Activated naive CD8-positive, alpha-beta T cell treated with anti-CD3 and anti-CD28 coated beads, Interleukin-2, amount 50 U/mL, for 24 hours (primary cell): ENCODE results near the gene PIPOX.

Experiments used
- ATAC-seq: fragments of 150-1000 bp; cut with Tn5 transposase; one replicate; pipeline ENCODE4 v1.10.0; 2021
- DNase-seq: peaks from one replicate; pipeline ENCODE4 v3.0.0; 2021
- H3K27ac Mint-ChIP-seq: one replicate; pipeline ENCODE4 v1.8.0; 2021; ENCODE audit warnings: mild to moderate bottlenecking, mixed read lengths
- H3K27me3 Mint-ChIP-seq: one replicate; pipeline ENCODE4 v1.8.0; 2021; ENCODE audit warnings: mixed read lengths
- H3K36me3 Mint-ChIP-seq: one replicate; pipeline ENCODE4 v1.8.0; 2021; ENCODE audit warnings: low read depth, mixed read lengths
- H3K4me1 Mint-ChIP-seq: one replicate; pipeline ENCODE4 v1.8.0; 2021; ENCODE audit warnings: mixed read lengths
- H3K4me3 Mint-ChIP-seq: one replicate; pipeline ENCODE4 v1.8.0; 2021; ENCODE audit warnings: mild to moderate bottlenecking, moderate library complexity, mixed read lengths
- H3K9me3 Mint-ChIP-seq: one replicate; pipeline ENCODE4 v1.8.0; 2021; ENCODE audit warnings: mixed read lengths

The PIPOX gene

DNA sequence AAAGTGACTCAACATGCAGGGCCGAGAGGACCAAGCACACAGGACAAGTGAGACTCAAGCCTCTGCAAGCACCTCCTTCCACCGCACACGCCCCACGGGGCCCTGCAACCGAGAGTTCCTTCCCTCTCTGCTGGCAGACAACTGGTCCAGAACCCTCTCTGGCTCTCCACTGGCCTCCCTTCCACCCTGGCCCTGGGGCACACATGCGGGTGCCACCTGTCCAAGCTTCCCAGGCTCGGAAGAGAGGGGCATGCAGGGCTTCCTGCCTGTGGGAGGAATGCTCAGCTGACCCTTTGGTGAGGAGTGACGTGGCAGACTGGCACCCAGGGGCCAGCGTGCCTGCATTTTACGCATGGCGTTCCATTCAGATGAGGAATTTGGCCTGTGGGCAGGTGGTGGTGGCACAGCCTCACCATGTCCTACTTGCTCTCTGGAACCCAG, 59.8 kb downstream of the PIPOX start:
- no peak for DNase-seq
- H3K9me3 Mint-ChIP-seq = no peaks in the 10 kb centered on the region
- ATAC-seq = no peak
- peaks cover 5% of the 10 kb centered on the region for H3K36me3 Mint-ChIP-seq
- no peak overlapping the region for H3K27ac Mint-ChIP-seq
- no peaks in the 10 kb centered on the region for H3K27me3 Mint-ChIP-seq
- H3K4me3 Mint-ChIP-seq = no peak overlapping the region
- H3K4me1 Mint-ChIP-seq = peaks cover 5% of the 10 kb centered on the region

DNA sequence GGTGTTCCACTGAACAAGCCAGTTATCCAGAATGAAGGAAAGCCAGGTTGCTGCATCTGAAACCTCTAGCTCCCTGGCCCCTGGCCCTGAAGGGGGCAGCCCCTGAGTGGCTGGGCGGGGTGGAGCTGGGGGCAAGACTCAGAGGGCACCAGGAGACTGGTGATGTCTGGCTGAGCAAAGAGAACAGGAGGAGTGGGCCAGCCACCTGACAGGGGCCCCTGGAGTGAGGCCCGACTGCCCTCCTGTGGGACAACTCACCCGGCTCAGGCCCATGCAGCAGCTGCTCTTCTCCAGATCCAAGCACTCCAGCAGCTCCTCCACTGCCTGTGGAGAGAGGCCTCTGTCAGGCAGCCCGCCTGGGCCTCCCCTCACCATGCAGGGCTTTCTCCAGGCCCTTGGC, 60.4 kb downstream of the PIPOX start:
- Mint-ChIP-seq H3K4me1 (peaks cover 5% of the 10 kb centered on the region), H3K9me3 (no peaks in the 10 kb centered on the region)
- DNase-seq = no peak

More for the DNA sequence above, 60.4 kb downstream of the PIPOX start:
- Mint-ChIP-seq H3K27me3 (no peaks in the 10 kb centered on the region), H3K27ac (no peak overlapping the region), H3K4me3 (no peak overlapping the region), H3K36me3 (peaks cover 5% of the 10 kb centered on the region)
- ATAC-seq = no peak
